SK-N-SH (cell line): ENCODE results near the gene NFRKB. TPM values are rescaled to one million over a fixed set of nuclear protein-coding genes. Genes with fewer than 3 reads are reported as not detected.

ENCODE experiments used
- CTCF ChIA-PET: fragments of 300-600, 350-600 bp; formaldehyde crosslinking; extraction: SDS; loops from one replicate; lab custom pipeline; 2021; lab: Yijun Ruan, JAX
- POLR2A ChIA-PET: fragments of 350-600 bp; sonication (Branson Sonifier 250); formaldehyde crosslinking; extraction: SDS; loops from one replicate; lab custom pipeline; 2020; ENCODE audit warnings: antibody characterized with exemption, inconsistent platforms; lab: Yijun Ruan, JAX
- DNase-seq: peaks from one replicate; pipeline ENCODE4 v3.0.0; 2012
- H2AFZ ChIP-seq: fragments of 200-600 bp; sonication (generic); 2 replicates; pipeline ENCODE4 v1.8.1; 2016; ENCODE audit warnings: antibody characterized with exemption, mild to moderate bottlenecking, low read depth
- H3F3A ChIP-seq: fragments of 200-600 bp; sonication (generic); replicated peaks from 2 replicates; pipeline ENCODE3; 2016; ENCODE audit warnings: antibody characterized with exemption, mild to moderate bottlenecking; ENCODE audit not compliant: insufficient read depth
- H3K27ac ChIP-seq, 2 experiments: fragments of 200-500 bp in 1 of 2; fragments of 200-600 bp in 1 of 2; sonication (Bioruptor generic) in 1 of 2; sonication (generic), shearing (Covaris generic) in 1 of 2; 2 replicates each; pipeline versions ENCODE4 v1.5.1 to v1.6.1; 2014 to 2016; ENCODE audit warnings: low read depth in 2 of 2, inconsistent platforms in 1 of 2, low read length in 1 of 2, mild to moderate bottlenecking in 1 of 2, mixed read lengths in 1 of 2
- H3K27me3 ChIP-seq: fragments of 200-600 bp; sonication (generic), shearing (Covaris generic); 2 replicates; pipeline ENCODE4 v1.6.1; 2016; ENCODE audit warnings: mixed run types; ENCODE audit not compliant: insufficient read depth
- H3K36me3 ChIP-seq, 2 experiments: fragments of 200-500 bp in 1 of 2; fragments of 200-600 bp in 1 of 2; sonication (Bioruptor generic) in 1 of 2; sonication (generic) in 1 of 2; replicated peaks in 1 of 2; 2 replicates each; pipeline versions ENCODE3 to v1.5.1; 2014 to 2016; ENCODE audit warnings: low read length in 1 of 2, mild to moderate bottlenecking in 1 of 2; ENCODE audit not compliant: insufficient read depth in 2 of 2, control insufficient read depth in 1 of 2
- H3K4me1 ChIP-seq, 2 experiments: fragments of 200-500 bp in 1 of 2; fragments of 200-600 bp in 1 of 2; sonication (Bioruptor generic) in 1 of 2; sonication (generic), shearing (Covaris generic) in 1 of 2; 2 replicates each; pipeline versions ENCODE4 v1.5.1 to v1.6.1; 2014 to 2016; ENCODE audit warnings: low read depth in 1 of 2, low read length in 1 of 2, mixed run types in 1 of 2; ENCODE audit not compliant: insufficient read depth in 2 of 2, control insufficient read depth in 1 of 2
- H3K4me2 ChIP-seq: fragments of 200-600 bp; sonication (generic), shearing (Covaris generic); 2 replicates; pipeline ENCODE4 v1.6.1; 2017; ENCODE audit warnings: mixed run types
- H3K4me3 ChIP-seq, 2 experiments: fragments of 200-500 bp in 1 of 2; fragments of 200-600 bp in 1 of 2; sonication (Bioruptor generic) in 1 of 2; sonication (generic), shearing (Covaris generic) in 1 of 2; 2 replicates each; pipeline versions ENCODE4 v1.5.1 to v1.8.1; 2014 to 2016; ENCODE audit warnings: low read depth in 2 of 2, inconsistent platforms in 1 of 2, low read length in 1 of 2, mild to moderate bottlenecking in 1 of 2, mixed read lengths in 1 of 2, moderate library complexity in 1 of 2
- H3K79me2 ChIP-seq: fragments of 200-600 bp; sonication (generic); 2 replicates; pipeline ENCODE4 v1.8.1; 2017; ENCODE audit warnings: mild to moderate bottlenecking; ENCODE audit not compliant: insufficient read depth
- H3K9ac ChIP-seq: fragments of 200-600 bp; sonication (generic); 2 replicates; pipeline ENCODE4 v1.6.1; 2017; ENCODE audit warnings: mixed run types
- H3K9me2 ChIP-seq: fragments of 200-600 bp; sonication (generic); 2 replicates; pipeline ENCODE4 v1.6.1; 2017; ENCODE audit warnings: mixed run types
- H3K9me3 ChIP-seq: fragments of 200-600 bp; sonication (generic); 2 replicates; pipeline ENCODE4 v1.6.1; 2017; ENCODE audit warnings: mixed run types, mild to moderate bottlenecking, moderate library complexity
- H4K20me1 ChIP-seq: fragments of 200-600 bp; sonication (generic); 2 replicates; pipeline ENCODE4 v1.6.1; 2017; ENCODE audit warnings: mild to moderate bottlenecking, mixed run types; ENCODE audit not compliant: insufficient read depth
- ELF1 ChIP-seq: IDR thresholded peaks from 2 replicates; pipeline ENCODE4 v1.4.0; 2012
- EP300 ChIP-seq, 2 experiments: IDR thresholded peaks; 2 replicates each; pipeline versions ENCODE4 v1.4.0 to v1.6.1; 2012; ENCODE audit warnings: borderline replicate concordance in 1 of 2, low read depth in 1 of 2, low read length in 1 of 2
- EZH2phosphoT487 ChIP-seq: fragments of 200-600 bp; sonication (generic); IDR thresholded peaks from 2 replicates; pipeline ENCODE4 v1.6.1; 2017; ENCODE audit warnings: low read depth, mixed run types, mild to moderate bottlenecking, antibody characterized with exemption, moderate library complexity, borderline replicate concordance
- FOXJ3 ChIP-seq: sonication (generic); formaldehyde crosslinking; IDR thresholded peaks from 2 replicates; pipeline ENCODE4 v1.5.1; 2020; ENCODE audit warnings: mild to moderate bottlenecking, missing genetic modification reagents
- GABPA ChIP-seq: IDR thresholded peaks from 2 replicates; pipeline ENCODE4 v1.4.0; 2012; ENCODE audit warnings: low read depth, mild to moderate bottlenecking
- JUND ChIP-seq: IDR thresholded peaks from 2 replicates; pipeline ENCODE4 v1.4.0; 2012
- RAD21 ChIP-seq: IDR thresholded peaks from 2 replicates; pipeline ENCODE4 v1.6.1; 2012; ENCODE audit warnings: mild to moderate bottlenecking, low read length
- RFX5 ChIP-seq: IDR thresholded peaks from 2 replicates; pipeline ENCODE4 v1.6.1; 2012; ENCODE audit warnings: mild to moderate bottlenecking, improper control_type of control experiment, low read length
- SMC3 ChIP-seq: IDR thresholded peaks from 2 replicates; pipeline ENCODE4 v1.6.1; 2012; ENCODE audit warnings: low read depth, low read length, improper control_type of control experiment
- TEAD4 ChIP-seq: IDR thresholded peaks from 2 replicates; pipeline ENCODE4 v1.4.0; 2012; ENCODE audit warnings: mild to moderate bottlenecking, borderline replicate concordance; ENCODE audit not compliant: insufficient read depth
- WGBS: methylation state at CpG from one replicate; pipeline ENCODE4 v1.1.6; 2017; ENCODE audit warnings: low lambda C conversion rate; 5-methylcytosine and 5-hydroxymethylcytosine counted together
- polyA plus RNA-seq, 3 experiments: library from polyadenylated mRNA; depleted of rRNA; stranded (reverse); fragments of >200 nt; gene quantifications; 2 replicates each; pipeline ENCODE4 v1.2.3, GENCODE V29; 2012
- TF ChIP-seq, protein P1 (sequence below): IDR thresholded peaks from 2 replicates; pipeline ENCODE4 v1.4.0; 2012; ENCODE audit warnings: low read depth, borderline replicate concordance
- TF ChIP-seq, protein P2 (sequence below): IDR thresholded peaks from 2 replicates; pipeline ENCODE4 v1.4.0; 2012; ENCODE audit warnings: low read depth
- TF ChIP-seq, protein P3 (sequence below): fragments of 150-350 bp; IDR thresholded peaks from 2 replicates; pipeline ENCODE4 v1.6.1; 2017; ENCODE audit warnings: antibody characterized with exemption, low read length, low read depth, borderline replicate concordance
- TF ChIP-seq, protein P4 (sequence below): fragments of 200-600 bp; sonication (generic); IDR thresholded peaks from 2 replicates; pipeline ENCODE4 v1.6.1; 2017; ENCODE audit warnings: antibody characterized with exemption, mild to moderate bottlenecking, moderate library complexity
- TF ChIP-seq, protein P5 (sequence below): IDR thresholded peaks from 2 replicates; pipeline ENCODE4 v1.6.1; 2012; ENCODE audit warnings: mild to moderate bottlenecking, low read depth, low read length, moderate library complexity

Gene NFRKB
- polyA plus RNA-seq, 1 of the 3 experiments (the other 2 are of a cell fraction), result 13.5 TPM

DNA sequence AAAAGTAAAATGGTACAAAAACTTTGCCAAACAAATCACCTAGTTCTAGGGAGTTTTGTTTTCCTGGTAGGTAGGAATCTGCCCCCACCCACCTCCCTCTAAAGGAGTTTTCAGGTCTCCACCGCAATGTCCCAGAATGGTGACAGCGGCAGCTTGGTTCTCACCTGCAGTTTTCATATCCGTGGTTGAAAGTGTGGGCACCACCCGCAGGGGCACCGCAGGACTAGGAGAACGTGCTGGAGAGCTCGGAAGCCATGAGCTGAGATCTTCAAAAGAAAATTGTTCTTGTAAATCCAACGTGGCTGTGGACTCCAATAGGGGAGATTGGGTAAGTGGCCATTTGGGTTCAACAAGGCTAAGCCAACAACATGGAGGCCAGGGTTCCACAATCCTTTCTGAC lies 10.8 kb downstream of the NFRKB start:
- no peaks in the 10 kb centered on the region for H3K79me2 ChIP-seq
- TF ChIP-seq, protein P1, sequence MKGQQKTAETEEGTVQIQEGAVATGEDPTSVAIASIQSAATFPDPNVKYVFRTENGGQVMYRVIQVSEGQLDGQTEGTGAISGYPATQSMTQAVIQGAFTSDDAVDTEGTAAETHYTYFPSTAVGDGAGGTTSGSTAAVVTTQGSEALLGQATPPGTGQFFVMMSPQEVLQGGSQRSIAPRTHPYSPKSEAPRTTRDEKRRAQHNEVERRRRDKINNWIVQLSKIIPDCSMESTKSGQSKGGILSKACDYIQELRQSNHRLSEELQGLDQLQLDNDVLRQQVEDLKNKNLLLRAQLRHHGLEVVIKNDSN, result no peak
- TF ChIP-seq EP300 (IDR thresholded peaks at IDR 0.05; ENCODE audit: borderline replicate concordance in 1 of 2, low read depth in 1 of 2, low read length in 1 of 2) (no peak), TEAD4 (no peak), EZH2phosphoT487 (no peak), RFX5 (no peak), ELF1 (no peak), JUND (no peak)
- TF ChIP-seq, protein P2, sequence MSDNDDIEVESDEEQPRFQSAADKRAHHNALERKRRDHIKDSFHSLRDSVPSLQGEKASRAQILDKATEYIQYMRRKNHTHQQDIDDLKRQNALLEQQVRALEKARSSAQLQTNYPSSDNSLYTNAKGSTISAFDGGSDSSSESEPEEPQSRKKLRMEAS, result no peak
- TF ChIP-seq, protein P3, sequence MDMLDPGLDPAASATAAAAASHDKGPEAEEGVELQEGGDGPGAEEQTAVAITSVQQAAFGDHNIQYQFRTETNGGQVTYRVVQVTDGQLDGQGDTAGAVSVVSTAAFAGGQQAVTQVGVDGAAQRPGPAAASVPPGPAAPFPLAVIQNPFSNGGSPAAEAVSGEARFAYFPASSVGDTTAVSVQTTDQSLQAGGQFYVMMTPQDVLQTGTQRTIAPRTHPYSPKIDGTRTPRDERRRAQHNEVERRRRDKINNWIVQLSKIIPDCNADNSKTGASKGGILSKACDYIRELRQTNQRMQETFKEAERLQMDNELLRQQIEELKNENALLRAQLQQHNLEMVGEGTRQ, result no peak
- TF ChIP-seq, all 33 proteins: peak for 0
- H3K36me3 ChIP-seq, result peaks cover 56 to 83% of the 10 kb centered on the region in 2 experiments
- WGBS, result 89% methylated on average over 8 of the region's 8 CpGs
- no peaks in the 10 kb centered on the region for H3K27me3 ChIP-seq
- no peak for DNase-seq
- no peak overlapping the region for H3K4me3 ChIP-seq
- H3K9me3 ChIP-seq, result no peaks in the 10 kb centered on the region
- H3K27ac ChIP-seq, result no peak overlapping the region
- H3K4me1 ChIP-seq, result no peaks in the 10 kb centered on the region
- no peaks in the 10 kb centered on the region for H3F3A ChIP-seq
- no peak overlapping the region for H3K4me2 ChIP-seq
- POLR2A ChIA-PET, result no interaction called here
- H3K9me2 ChIP-seq, result no peaks in the 10 kb centered on the region
- CTCF ChIA-PET, result no interaction called here
- no peak overlapping the region for H2AFZ ChIP-seq
- H4K20me1 ChIP-seq, result no peaks in the 10 kb centered on the region
- no peak overlapping the region for H3K9ac ChIP-seq

DNA sequence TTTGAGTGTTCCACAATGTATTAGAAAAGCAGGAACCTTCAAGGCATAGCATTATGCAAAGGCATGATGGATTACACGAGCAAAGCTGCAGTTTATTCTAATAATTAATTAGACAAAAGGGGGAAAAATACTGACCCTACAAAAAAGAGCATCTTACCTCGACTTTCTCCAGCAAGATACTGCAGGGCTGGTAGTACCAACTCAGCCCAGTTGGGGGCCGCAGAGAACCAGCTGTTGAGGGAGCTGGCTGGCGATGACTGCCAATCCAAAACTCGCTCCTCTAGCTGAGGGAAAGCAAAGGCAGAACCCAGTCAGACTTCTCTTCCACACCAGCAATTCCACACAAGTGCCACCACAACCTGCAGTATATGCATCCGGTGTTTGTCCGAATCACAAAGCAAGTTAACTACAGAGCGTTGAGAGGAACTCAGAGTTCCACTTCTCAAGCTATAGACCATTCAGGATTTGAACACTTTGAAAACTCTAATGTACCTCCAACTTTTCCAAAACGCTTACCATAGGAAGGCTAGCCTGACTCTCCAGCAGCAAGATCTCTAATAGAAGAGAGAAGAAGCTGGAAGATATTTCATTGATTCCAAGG lies 13.7 kb downstream of the NFRKB start:
- H3K79me2 ChIP-seq, result no peaks in the 10 kb centered on the region
- ChIA-PET POLR2A (interaction anchor here (0.6 to 0.8 kb wide), 2 partner anchors 14 to 1516 kb away, joined by 3 read pairs; no protein-coding TSS in a partner anchor), CTCF (interaction anchor here (0.7 to 1.6 kb wide), 12 partner anchors 9 to 265 kb away, joined by 3 to 6 read pairs (median 3); no protein-coding TSS in a partner anchor)
- no peak overlapping the region for H3K9ac ChIP-seq
- H3F3A ChIP-seq, result no peaks in the 10 kb centered on the region
- H2AFZ ChIP-seq, result no peak overlapping the region
- H3K36me3 ChIP-seq, result peaks cover 47 to 95% of the 10 kb centered on the region in 2 experiments
- no peaks in the 10 kb centered on the region for H4K20me1 ChIP-seq
- H3K9me2 ChIP-seq, result no peaks in the 10 kb centered on the region
- no peaks in the 10 kb centered on the region for H3K9me3 ChIP-seq
- H3K4me2 ChIP-seq, result no peak overlapping the region
- H3K4me3 ChIP-seq, result no peak overlapping the region; a peak in 1 of 4 replicates
- WGBS, result 76% methylated on average over 9 of the region's 9 CpGs
- H3K27ac ChIP-seq, result no peak overlapping the region
- no peaks in the 10 kb centered on the region for H3K27me3 ChIP-seq
- DNase-seq, result peak; percentile 74
- no peaks in the 10 kb centered on the region for H3K4me1 ChIP-seq
- TF ChIP-seq GABPA (no peak), SMC3 (peak; percentile 39), RFX5 (no peak), ELF1 (no peak), RAD21 (peak; percentile 55), FOXJ3 (no peak), JUND (no peak), TEAD4 (no peak)
- TF ChIP-seq, protein P4, sequence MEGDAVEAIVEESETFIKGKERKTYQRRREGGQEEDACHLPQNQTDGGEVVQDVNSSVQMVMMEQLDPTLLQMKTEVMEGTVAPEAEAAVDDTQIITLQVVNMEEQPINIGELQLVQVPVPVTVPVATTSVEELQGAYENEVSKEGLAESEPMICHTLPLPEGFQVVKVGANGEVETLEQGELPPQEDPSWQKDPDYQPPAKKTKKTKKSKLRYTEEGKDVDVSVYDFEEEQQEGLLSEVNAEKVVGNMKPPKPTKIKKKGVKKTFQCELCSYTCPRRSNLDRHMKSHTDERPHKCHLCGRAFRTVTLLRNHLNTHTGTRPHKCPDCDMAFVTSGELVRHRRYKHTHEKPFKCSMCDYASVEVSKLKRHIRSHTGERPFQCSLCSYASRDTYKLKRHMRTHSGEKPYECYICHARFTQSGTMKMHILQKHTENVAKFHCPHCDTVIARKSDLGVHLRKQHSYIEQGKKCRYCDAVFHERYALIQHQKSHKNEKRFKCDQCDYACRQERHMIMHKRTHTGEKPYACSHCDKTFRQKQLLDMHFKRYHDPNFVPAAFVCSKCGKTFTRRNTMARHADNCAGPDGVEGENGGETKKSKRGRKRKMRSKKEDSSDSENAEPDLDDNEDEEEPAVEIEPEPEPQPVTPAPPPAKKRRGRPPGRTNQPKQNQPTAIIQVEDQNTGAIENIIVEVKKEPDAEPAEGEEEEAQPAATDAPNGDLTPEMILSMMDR, result peak; percentile 65
- TF ChIP-seq, protein P1, result no peak
- TF ChIP-seq, protein P5, sequence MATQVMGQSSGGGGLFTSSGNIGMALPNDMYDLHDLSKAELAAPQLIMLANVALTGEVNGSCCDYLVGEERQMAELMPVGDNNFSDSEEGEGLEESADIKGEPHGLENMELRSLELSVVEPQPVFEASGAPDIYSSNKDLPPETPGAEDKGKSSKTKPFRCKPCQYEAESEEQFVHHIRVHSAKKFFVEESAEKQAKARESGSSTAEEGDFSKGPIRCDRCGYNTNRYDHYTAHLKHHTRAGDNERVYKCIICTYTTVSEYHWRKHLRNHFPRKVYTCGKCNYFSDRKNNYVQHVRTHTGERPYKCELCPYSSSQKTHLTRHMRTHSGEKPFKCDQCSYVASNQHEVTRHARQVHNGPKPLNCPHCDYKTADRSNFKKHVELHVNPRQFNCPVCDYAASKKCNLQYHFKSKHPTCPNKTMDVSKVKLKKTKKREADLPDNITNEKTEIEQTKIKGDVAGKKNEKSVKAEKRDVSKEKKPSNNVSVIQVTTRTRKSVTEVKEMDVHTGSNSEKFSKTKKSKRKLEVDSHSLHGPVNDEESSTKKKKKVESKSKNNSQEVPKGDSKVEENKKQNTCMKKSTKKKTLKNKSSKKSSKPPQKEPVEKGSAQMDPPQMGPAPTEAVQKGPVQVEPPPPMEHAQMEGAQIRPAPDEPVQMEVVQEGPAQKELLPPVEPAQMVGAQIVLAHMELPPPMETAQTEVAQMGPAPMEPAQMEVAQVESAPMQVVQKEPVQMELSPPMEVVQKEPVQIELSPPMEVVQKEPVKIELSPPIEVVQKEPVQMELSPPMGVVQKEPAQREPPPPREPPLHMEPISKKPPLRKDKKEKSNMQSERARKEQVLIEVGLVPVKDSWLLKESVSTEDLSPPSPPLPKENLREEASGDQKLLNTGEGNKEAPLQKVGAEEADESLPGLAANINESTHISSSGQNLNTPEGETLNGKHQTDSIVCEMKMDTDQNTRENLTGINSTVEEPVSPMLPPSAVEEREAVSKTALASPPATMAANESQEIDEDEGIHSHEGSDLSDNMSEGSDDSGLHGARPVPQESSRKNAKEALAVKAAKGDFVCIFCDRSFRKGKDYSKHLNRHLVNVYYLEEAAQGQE, result no peak
- TF ChIP-seq, protein P3, result no peak
